ENCODE data around the gene CD81.

The CD81 gene

GRCh38 chr11:2391181-2391975 lies 14.3 kb downstream of the CD81 start:
- no peak for DNase-seq

DNA sequence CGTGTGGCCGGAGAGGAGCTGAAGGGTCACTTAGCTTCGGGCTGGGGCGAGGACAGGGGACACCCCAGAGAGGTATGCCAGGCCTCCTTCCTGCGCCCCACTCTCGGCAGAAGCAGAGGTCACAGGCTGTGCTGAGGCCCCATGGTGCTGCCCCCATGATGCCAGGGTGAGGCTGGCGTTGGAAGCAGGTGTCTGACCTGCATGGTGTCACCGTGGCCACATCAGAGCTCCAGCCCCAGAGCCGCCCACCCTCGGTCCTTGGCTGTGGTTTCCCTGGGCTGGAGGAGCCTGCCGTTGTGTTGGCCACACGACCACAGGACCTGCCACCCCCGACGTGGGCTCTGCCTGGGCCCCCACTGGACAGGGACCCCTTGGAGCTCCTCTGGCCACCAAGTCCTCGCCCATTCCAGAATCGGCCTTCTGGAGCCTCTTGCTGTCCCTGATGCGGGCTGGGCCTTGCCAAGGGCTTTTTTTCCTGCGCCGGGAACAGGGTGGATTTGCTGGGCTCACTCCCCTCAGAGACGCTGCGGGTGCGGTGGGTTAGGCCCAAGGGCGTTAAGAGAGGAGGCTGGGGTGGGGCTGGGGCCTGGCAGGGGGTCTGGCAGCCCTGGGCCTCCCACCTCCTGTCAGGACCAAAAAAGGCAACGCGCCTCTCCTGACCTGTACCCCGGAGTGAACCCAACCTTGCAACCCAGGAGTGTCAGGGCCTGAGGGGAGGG lies 15.3 kb downstream of the CD81 start:
- no peak for DNase-seq

DNA sequence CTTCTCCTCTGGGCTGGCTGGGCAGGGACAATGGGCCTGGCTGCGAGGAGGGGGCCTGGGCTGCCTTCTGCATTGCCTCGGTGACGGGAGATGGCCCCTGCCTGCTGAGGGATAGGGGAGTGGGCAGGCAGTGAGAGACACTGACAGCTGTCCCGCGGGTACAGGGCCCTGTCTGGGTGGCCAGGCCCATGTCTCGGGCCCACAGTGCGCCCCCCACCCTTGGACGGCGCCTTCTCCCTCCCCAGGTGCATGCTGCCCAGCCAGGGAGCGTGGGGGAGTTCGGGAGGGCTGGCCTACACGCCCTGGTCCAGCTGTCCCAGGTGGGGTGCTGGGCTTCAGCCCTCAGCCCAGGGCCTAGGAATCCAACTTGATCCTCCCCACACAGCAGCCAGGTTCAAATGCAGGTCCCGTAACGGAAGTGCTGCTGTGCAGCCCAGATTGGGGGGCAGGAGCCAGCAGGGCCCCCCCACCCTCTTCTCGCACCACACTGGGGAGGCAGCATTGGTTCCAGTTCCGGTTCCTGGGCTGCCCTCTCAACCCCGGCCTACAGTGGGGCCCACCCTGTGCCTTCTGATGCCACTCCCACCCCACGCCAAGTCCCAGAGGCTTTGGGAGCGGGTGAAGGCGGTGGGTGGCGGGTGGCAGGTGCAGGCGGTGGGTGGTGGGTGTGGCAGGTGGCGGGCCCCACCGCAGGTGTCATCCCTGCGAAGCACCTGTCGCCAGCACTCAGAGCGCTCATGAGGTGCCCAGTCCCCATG lies 16.2 kb downstream of the CD81 start:
- no peak for DNase-seq

- DNase-seq = no peak
These were observed 17.1 kb downstream of the CD81 start for GRCh38 chr11:2393941-2394817.

- DNase-seq = no peak
These were observed 17.7 kb downstream of the CD81 start for GRCh38 chr11:2394818-2395105.

DNA sequence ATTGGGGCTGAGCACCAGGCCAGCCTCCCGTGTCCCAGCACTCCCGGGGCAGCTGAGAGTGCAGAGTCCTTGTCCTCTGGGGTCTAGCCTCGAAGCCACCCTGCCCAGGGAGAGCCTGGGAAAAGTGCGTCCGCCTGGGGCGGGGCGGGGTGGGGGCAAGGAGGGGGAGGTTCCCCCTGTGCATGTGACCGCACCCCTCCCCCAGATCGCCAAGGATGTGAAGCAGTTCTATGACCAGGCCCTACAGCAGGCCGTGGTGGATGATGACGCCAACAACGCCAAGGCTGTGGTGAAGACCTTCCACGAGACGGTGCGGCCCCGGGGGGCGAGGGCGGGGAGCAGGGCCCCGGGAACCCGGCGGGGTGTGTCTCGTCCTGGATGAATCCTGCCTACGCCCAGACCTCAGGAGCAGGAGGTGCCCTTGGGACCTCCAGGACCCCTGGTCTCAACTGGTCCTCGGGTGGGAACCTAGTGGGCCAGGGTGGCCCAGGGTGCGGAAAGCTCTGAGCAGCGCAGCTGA lies 18.2 kb downstream of the CD81 start:
- no peak for DNase-seq

DNA sequence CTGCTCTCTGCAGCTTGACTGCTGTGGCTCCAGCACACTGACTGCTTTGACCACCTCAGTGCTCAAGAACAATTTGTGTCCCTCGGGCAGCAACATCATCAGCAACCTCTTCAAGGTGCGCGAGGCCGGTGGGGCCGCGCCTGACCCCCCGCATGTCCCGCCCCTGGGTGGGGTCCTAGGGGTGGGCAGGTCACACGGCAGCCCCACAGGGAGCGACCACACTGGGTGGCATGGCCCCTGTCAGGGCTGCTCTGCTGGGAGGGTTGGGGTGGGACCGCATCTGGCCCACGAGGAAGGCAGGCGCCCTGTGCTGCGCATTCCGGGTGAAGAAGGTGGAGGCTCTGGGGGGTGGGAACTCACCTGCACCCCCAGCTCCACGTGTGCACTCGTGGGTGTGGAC lies 18.7 kb downstream of the CD81 start:
- DNase-seq = no peak

- no peak for DNase-seq
These were observed 19.4 kb downstream of the CD81 start for GRCh38 chr11:2396471-2396870.

DNA sequence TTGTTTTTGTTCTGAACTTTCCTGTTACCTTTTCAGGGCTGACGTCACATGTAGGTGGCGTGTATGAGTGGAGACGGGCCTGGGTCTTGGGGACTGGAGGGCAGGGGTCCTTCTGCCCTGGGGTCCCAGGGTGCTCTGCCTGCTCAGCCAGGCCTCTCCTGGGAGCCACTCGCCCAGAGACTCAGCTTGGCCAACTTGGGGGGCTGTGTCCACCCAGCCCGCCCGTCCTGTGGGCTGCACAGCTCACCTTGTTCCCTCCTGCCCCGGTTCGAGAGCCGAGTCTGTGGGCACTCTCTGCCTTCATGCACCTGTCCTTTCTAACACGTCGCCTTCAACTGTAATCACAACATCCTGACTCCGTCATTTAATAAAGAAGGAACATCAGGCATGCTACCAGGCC lies 19.9 kb downstream of the CD81 start:
- no peak for DNase-seq

DNA sequence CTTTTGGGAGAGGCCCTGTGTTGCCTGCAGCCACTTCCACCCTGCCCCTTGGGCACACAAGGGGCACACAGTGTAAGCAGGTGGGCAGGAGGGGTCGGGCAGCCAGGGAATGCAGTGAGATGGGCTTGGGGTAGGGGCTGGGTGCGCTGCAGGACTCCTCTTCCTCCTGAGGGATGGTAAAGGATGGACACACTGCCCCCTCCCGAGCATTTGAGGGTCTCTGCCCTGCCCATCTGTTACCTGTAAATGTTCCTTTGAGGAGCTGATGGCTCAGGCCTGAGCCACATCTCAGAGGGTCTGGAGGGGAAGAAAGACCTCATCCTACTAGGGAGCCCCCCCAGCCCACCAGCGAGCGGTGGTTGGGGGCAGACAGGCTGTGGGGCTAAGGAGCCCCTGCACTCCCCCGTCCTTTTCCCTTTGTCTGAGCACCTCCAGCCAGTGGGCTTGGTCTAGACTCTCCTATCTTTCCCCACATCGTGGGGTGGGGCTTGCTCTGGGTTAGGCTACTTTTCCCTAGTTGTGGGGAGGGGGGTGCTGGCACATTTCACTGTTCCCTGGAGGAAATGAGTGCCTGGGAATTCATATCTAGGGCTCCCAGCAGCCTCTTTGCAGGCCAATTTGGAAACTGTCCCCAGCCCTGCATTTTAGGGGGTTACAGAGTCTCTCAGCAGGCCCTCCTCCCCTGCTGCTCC lies 21.7 kb downstream of the CD81 start:
- DNase-seq = no peak

DNA sequence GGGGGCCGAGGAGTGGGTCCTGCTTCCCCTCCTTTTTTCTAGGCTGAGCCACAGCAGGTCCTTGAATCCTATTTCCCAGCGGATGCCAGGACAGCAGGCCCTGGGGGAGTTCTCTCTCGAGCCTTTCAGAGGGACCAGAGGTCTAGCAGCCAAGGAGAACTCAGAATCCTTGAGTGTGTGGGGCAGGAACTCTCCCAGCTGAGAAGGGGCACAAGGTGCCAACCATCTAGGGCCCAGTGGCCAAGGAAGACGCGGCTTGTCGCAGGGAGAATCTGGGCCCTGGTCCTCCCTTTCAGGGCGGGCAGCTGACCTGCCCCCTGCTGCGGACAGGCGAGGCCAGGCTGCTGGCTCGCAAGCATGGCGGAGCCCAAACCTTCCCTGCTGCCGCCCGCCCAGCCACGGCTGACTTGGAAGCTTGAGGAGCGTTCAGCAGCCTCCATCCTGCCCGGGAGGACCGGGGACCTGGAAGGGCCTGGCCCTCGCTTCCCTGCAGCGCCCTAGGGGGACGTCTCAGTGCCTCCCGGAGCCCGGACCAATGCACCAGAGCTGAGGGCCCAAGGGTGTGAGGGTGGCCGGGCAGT lies 22.5 kb downstream of the CD81 start:
- DNase-seq = no peak

GRCh38 chr11:2400069-2400761 lies 23.1 kb downstream of the CD81 start, which contains the start of gene TSSC4:
Gene TSSC4 (plus strand): TSS chr11:2400750. CDS start chr11:2402634, 1,884 bp downstream.
- DNase-seq = peak; percentile 99

GRCh38 chr11:2400762-2401435 lies 23.8 kb downstream of the CD81 start:
- no peak for DNase-seq

DNA sequence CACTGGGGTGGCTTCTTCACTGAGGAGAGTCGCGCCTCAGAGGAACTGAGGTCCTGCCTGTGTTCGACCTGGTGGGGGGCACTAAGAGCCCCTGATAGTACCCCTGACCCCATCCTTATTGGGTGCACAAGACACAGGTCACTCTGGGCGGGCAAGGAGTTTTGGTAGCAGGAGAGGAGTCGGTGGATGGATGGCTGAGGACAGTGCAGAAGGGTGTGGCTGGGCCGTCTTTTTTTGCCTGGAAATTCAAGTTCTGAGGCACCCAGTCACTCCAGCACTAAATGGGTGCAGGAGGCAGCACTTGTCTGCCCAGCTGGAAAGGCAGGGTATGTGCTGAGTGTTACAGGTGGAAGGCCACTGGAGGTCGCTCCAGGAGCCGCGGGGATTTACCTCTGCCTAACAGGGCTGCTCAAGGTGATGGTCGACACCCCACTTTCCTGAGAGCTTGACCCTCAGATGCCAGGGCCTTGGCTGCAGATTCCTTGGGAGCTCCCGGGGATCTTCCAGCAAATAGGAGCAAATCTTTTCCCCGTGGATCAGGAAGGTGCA lies 24.4 kb downstream of the CD81 start:
- no peak for DNase-seq

DNA sequence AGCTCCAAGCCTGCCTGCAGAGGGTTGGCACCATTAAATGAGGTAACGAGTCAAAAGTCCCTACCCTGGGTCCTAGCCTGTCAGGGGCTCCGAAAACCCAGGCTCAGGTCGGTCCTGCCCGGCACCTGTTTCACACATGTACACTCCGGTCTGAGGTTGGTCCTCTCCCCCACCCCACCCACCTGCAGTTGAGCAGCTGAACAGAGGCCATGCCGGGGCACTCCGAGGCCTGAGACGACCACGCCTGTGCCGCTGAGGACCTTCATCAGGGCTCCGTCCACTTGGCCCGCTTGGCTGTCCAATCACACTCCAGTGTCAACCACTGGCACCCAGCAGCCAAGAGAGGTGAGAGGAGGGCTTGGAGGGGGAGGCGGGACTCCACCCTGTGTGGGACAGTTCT lies 25.0 kb downstream of the CD81 start:
- no peak for DNase-seq

GRCh38 chr11:2402890-2403645 lies 26.0 kb downstream of the CD81 start:
- DNase-seq = no peak

GRCh38 chr11:2404735-2405196 lies 27.7 kb downstream of the CD81 start:
- no peak for DNase-seq

- DNase-seq = no peak
These were observed 29.3 kb downstream of the CD81 start for GRCh38 chr11:2406451-2406850.

DNA sequence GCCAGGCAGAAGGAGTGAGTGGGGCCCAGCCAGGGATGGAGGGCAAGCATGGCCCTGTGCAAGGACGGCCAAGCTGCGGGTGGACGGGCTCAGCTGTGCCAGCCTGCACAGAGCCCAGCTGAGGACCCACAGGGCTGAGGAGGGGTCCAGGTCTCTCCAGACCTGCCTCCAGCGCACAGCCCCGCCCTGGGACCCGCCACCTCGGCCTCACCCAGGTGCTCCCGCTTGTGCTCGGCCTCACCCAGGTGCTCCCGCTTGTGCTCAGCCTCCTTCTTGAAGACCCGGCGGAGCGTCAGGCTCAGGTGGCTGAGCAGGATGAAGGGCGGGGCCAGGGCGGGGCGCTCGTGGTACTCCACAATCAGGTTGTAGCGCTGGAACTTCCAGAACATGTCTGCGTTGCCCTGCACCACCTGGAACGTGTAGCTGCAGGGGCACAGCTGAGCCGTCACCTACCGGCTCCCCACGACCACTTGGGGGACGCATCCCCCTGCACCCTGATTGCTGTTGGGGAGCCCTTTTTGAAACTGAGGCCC lies 29.8 kb downstream of the CD81 start:
- DNase-seq = no peak
